RWPE1 (cell line): Measurements from ENCODE around the gene BLVRA.

Source experiments
- CTCF ChIA-PET: fragments of 350-600 bp; sonication (Branson Sonifier 250); formaldehyde crosslinking; extraction: SDS; loops from one replicate; lab custom pipeline; 2021; lab: Yijun Ruan, JAX
- POLR2A ChIA-PET: fragments of 400-600 bp; formaldehyde crosslinking; extraction: SDS; loops from one replicate; lab custom pipeline; 2020; ENCODE audit warnings: antibody characterized with exemption; ENCODE audit not compliant: low non-redundant PET; lab: Yijun Ruan, JAX
- DNase-seq: peaks from one replicate; pipeline ENCODE4 v3.0.0; 2012; ENCODE audit warnings: low spot score
- H3K27ac ChIP-seq: fragments of 450-650 bp; 2 replicates; pipeline ENCODE4 v1.5.1; 2017
- TF ChIP-seq, protein P1 (sequence below): fragments of 450-650 bp; conservative IDR thresholded peaks from 2 replicates; pipeline ENCODE4 v1.5.1; 2017; ENCODE audit warnings: low read depth, mild to moderate bottlenecking

BLVRA gene

DNA sequence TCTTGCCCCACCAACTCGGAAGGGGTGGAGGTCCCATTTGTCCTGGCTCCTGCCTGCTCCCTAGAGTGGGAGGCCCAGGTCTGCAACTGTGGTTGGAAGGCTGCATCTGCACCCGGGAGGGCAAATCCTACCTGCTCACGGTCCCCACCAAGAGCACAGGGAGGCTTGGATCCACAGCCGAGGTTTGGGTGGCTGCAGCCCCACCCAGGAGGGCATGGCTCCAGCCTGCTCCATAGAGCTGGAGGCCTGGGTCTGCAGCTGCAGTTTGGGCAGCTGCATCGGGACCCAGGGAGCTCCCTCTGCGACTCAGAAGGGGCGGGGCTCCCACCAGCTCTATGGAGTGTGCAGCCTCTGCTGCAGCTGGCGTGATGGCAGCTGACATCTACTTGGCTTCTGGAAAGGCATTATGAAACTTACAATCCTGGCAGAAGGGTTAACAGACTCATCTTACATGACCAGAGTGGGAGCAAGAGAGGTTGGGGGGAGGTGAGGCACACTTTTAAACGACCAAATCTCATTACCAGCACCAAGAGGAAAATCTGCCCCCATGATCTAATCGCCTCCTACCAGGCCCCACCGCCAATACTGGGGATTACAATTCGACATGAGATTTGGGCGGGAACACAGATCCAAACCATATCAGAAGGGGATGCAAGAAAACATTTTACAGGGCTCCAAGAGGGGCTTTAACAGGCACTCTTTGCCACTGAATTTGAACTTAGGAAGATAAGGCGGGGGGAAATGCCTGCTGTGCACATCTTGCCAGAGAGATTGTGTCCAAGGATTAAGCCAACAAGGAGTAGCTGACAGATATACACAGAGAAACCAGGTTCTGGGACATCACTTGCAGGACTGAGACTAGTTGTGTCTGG is 8.2 kb upstream of the BLVRA start:
- CTCF ChIA-PET, result interaction anchor here (0.7 kb wide), 1 partner anchor 89 kb away, joined by 4 read pairs; no protein-coding TSS in a partner anchor
- no peak overlapping the region for H3K27ac ChIP-seq

DNA sequence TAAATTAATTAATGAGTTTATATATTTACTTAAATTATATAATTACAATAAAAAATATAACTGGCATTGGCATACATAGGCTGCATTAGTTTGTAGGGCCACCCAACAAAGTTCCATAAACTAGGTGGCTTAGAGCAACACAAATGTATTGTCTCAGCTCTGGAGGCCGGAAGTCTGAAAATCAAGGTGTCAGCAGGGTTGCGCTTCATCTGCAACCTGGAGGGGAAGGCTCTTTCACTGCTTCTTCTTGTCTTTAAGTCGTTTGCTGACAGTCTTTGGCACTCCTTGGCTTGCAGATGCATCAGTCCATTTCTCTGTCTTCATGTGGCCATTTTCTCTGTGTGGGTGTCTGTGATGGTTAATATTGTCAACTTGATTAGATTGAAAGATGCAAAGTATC is 6.1 kb upstream of the BLVRA start:
- CTCF ChIA-PET, result interaction anchor here (0.6 kb wide), 1 partner anchor 31 kb away, joined by 3 read pairs; no protein-coding TSS in a partner anchor

More for the DNA sequence above, 8.2 kb upstream of the BLVRA start:
- no peak for DNase-seq
- POLR2A ChIA-PET, result no interaction called here
- TF ChIP-seq, protein P1, sequence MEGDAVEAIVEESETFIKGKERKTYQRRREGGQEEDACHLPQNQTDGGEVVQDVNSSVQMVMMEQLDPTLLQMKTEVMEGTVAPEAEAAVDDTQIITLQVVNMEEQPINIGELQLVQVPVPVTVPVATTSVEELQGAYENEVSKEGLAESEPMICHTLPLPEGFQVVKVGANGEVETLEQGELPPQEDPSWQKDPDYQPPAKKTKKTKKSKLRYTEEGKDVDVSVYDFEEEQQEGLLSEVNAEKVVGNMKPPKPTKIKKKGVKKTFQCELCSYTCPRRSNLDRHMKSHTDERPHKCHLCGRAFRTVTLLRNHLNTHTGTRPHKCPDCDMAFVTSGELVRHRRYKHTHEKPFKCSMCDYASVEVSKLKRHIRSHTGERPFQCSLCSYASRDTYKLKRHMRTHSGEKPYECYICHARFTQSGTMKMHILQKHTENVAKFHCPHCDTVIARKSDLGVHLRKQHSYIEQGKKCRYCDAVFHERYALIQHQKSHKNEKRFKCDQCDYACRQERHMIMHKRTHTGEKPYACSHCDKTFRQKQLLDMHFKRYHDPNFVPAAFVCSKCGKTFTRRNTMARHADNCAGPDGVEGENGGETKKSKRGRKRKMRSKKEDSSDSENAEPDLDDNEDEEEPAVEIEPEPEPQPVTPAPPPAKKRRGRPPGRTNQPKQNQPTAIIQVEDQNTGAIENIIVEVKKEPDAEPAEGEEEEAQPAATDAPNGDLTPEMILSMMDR, result no peak

DNA sequence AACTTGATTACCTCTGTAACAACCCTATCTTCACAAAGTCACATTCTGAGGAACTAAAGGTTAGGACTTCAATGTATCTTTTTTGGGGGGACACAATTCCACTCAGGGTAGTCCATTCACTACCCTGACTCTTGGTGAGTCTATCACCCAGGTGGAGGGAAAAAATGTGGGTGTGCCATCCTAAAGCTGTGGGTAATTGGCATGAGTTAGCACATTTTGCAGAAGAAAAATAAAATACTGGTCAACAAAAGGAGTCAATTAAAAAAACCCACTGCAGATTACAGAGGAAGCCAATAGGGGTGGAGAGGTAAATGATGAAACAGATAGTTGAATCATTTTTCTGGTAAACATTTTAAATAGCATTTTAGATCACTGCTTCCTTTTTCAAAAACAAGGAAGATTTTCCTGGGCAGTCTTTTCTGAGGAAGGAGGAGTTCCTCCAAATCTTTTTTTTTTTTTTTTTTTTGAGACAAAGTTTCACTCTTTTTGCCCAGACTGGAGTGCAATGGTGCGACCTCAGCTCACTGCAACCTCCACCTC is 5.1 kb upstream of the BLVRA start:
- ChIA-PET POLR2A (interaction anchor here (0.7 kb wide), 1 partner anchor 266 kb away, joined by 3 read pairs; no protein-coding TSS in a partner anchor), CTCF (no interaction called here)
- H3K27ac ChIP-seq, result no peak overlapping the region
- TF ChIP-seq, protein P1, result no peak
- no peak for DNase-seq

More for the DNA sequence above, 6.1 kb upstream of the BLVRA start:
- no peak overlapping the region for H3K27ac ChIP-seq
- TF ChIP-seq, protein P1, result no peak
- DNase-seq, result no peak
- POLR2A ChIA-PET, result no interaction called here

DNA sequence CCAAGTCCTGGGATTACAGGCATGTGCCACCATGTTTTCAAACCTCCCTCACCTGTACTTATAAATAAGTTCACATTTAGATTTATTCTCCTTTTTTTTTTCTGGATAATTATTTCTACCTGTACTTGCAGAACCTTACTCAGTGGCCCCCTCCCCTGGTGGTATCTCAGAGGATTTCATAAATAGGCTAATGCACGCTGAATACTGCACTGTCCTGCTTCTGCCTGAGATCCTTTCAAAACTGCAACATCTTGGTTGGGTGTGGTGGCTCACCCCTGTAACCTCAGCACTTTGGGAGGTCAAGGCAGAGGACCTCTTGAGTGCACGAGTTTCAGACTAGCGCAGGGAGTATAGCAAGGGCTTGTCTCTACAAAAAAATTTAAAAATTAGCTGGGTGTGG is 4.6 kb upstream of the BLVRA start:
- TF ChIP-seq, protein P1, result no peak
- no peak overlapping the region for H3K27ac ChIP-seq
- DNase-seq, result no peak
- ChIA-PET CTCF (no interaction called here), POLR2A (interaction anchor here (0.7 kb wide), 2 partner anchors 11 to 266 kb away, joined by 3 to 8 read pairs; no protein-coding TSS in a partner anchor)

DNA sequence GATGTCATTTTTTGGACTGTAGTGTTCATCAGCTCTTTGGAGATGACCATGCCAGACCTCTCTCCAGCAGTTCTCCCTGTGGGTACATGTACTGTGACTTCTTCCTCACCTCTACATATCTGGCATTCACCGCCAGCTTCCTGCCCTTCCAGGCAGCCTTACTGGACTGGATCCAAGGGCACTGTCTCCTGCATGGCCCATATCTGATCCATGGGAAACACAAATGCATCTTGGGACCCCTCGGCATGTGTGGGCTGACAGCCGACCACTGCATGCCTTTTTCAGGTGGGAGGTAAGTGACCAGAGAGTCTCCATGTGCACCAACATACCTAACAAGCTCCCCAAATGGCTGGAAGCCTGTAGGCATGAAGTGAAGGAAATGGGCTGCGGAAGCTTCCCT is 3.9 kb upstream of the BLVRA start:
- H3K27ac ChIP-seq, result no peak overlapping the region
- TF ChIP-seq, protein P1, result no peak
- no peak for DNase-seq
- CTCF ChIA-PET, result interaction anchor here (0.6 kb wide), 1 partner anchor 814 kb away, joined by 3 read pairs; no protein-coding TSS in a partner anchor
- POLR2A ChIA-PET, result no interaction called here

DNA sequence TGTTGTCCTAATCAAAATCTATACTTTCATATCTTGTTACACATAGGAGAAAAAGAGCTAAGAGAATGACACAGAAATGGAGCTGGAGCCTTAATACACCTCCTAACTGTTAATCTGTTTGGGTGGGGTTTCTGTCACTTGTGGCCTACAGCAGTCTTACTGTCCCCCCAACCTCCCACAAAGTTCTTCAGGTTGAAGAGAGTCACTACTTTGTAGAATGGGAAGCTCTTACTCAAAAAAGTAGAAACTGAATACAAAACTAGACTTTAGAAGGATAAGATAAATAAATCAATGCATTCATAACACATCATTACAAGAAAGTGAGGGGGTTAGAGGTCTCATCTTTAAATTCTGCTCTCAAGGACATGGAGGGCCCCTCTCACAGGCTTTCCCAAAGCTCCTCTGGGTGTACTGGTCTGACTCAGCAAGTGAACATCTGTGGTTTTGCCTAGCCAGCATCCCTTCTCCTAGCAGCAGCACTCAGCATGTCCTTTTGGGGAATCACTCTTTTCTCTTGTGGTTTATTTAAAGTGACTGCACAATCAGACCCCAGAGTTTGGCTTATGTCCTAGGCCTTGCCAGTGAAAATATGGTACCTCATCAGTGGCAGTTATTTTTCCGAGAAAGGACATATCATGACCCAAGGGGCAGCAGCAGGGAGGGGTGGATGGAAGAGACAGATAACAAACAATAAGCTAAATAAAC is 2.0 kb upstream of the BLVRA start:
- no peak for DNase-seq

More for the DNA sequence above, 2.0 kb upstream of the BLVRA start:
- no peak overlapping the region for H3K27ac ChIP-seq
- CTCF ChIA-PET, result interaction anchor here (1.5 kb wide), 1 partner anchor 83 kb away, joined by 4 read pairs; no protein-coding TSS in a partner anchor
- TF ChIP-seq, protein P1, result no peak
- POLR2A ChIA-PET, result no interaction called here
